ENCODE data around the gene UNC13D.

DNA sequence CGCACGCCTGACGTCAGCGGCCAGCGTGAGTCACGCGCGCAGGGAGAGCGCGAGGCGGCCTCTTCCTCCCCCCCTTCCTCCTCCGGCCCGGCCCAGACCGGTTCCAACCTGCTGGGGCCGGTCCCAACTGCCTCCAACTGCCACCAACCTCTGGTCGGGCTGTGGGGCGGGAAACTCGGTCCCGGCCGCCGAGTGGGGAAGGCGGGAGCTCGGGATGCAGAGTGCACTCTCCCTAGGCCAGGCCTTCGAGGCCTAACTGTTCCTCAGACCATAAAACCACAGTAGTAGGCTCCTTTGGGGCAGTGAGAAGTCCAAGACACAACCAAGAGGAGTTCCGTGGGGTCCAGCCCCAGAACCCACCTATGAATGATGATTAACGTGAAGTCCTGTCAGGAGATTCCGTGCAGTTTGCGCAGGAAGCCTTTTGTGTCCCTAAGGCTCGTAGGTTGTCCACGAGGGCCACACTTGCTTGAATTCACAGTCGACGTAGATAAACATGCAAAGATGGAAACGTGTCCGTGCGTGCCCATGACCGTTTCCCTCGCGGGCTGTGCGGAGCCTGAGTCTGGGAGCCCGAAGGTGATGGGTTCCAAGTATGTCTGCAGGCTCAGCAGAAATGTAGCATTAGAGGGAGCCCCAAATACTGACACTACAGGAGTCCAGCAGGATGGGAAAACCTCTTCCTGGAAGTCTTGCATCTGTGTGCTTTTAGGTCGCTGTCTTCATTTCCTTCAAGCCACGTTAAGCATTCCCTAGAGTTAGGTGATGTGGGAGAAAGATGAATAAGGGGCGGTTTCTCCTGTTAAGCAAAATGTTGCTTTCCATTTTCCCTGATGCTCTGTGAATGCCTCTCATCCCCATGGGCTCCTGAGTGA, 59.0 kb downstream of the UNC13D start:
- TF ChIP-seq SIN3A (IDR thresholded peaks at IDR 0.05; ENCODE audit: borderline replicate concordance, insufficient read depth, low read depth, low read length) (peak; percentile 77; the same call in 1 of the 2 replicates), TCF7L2 (IDR thresholded peaks at IDR 0.05; ENCODE audit: low read depth, low read length) (no peak), POLR2AphosphoS5 (IDR thresholded peaks at IDR 0.05; ENCODE audit: low read depth, low read length) (peak; percentile 90)
- TF ChIP-seq, protein P1, sequence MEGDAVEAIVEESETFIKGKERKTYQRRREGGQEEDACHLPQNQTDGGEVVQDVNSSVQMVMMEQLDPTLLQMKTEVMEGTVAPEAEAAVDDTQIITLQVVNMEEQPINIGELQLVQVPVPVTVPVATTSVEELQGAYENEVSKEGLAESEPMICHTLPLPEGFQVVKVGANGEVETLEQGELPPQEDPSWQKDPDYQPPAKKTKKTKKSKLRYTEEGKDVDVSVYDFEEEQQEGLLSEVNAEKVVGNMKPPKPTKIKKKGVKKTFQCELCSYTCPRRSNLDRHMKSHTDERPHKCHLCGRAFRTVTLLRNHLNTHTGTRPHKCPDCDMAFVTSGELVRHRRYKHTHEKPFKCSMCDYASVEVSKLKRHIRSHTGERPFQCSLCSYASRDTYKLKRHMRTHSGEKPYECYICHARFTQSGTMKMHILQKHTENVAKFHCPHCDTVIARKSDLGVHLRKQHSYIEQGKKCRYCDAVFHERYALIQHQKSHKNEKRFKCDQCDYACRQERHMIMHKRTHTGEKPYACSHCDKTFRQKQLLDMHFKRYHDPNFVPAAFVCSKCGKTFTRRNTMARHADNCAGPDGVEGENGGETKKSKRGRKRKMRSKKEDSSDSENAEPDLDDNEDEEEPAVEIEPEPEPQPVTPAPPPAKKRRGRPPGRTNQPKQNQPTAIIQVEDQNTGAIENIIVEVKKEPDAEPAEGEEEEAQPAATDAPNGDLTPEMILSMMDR (IDR thresholded peaks at IDR 0.05): no peak
- TF ChIP-seq, protein P2, sequence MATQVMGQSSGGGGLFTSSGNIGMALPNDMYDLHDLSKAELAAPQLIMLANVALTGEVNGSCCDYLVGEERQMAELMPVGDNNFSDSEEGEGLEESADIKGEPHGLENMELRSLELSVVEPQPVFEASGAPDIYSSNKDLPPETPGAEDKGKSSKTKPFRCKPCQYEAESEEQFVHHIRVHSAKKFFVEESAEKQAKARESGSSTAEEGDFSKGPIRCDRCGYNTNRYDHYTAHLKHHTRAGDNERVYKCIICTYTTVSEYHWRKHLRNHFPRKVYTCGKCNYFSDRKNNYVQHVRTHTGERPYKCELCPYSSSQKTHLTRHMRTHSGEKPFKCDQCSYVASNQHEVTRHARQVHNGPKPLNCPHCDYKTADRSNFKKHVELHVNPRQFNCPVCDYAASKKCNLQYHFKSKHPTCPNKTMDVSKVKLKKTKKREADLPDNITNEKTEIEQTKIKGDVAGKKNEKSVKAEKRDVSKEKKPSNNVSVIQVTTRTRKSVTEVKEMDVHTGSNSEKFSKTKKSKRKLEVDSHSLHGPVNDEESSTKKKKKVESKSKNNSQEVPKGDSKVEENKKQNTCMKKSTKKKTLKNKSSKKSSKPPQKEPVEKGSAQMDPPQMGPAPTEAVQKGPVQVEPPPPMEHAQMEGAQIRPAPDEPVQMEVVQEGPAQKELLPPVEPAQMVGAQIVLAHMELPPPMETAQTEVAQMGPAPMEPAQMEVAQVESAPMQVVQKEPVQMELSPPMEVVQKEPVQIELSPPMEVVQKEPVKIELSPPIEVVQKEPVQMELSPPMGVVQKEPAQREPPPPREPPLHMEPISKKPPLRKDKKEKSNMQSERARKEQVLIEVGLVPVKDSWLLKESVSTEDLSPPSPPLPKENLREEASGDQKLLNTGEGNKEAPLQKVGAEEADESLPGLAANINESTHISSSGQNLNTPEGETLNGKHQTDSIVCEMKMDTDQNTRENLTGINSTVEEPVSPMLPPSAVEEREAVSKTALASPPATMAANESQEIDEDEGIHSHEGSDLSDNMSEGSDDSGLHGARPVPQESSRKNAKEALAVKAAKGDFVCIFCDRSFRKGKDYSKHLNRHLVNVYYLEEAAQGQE (IDR thresholded peaks at IDR 0.05; ENCODE audit: insufficient read depth in 1 of 2, low read depth in 2 of 2, low read length in 1 of 2): 0 out of 4 replicates have a peak, but pooled peaks of 1 of the 2 experiments have one; percentile 16
